H1 (cell line): ENCODE data around the gene CTDSP1. TPM values are rescaled to one million over a fixed set of nuclear protein-coding genes. Genes with fewer than 3 reads are reported as not detected.

ENCODE experiments used
- CTCF ChIA-PET: fragments of 300-600 bp; sonication (Branson Sonifier 250); formaldehyde crosslinking; loops from one replicate; lab custom pipeline; 2021; ENCODE audit not compliant: partially characterized antibody; lab: Charles Lee
- POLR2A ChIA-PET: fragments of 300-600 bp; sonication (Branson Sonifier 250); formaldehyde crosslinking; loops from one replicate; lab custom pipeline; 2021; ENCODE audit warnings: inconsistent platforms; ENCODE audit not compliant: partially characterized antibody; lab: Charles Lee
- DNase-seq, 2 experiments: peaks; one replicate each; pipeline versions ENCODE4 v3.0.0 to v3.0.0-alpha.2; 2010 to 2022; ENCODE audit warnings: low spot score in 2 of 2, low read depth in 1 of 2, mixed read lengths in 1 of 2
- FAIRE-seq: peaks from 2 replicates; lab custom pipeline; 2011; peaks lifted over from hg19 to GRCh38; lab: Jason Lieb, UNC
- H2AFZ ChIP-seq: 2 replicates; pipeline ENCODE4 v1.8.1; 2012; ENCODE audit warnings: low read length, inconsistent platforms
- H2AK5ac ChIP-seq: 2 replicates; pipeline ENCODE4 v1.6.1; 2013; ENCODE audit warnings: low read depth, low read length
- H2BK120ac ChIP-seq: replicated peaks from 2 replicates; pipeline ENCODE3; 2013; ENCODE audit warnings: low read depth, low read length, inconsistent platforms
- H2BK12ac ChIP-seq: 2 replicates; pipeline ENCODE4 v1.6.1; 2013; ENCODE audit warnings: low read depth, low read length
- H2BK15ac ChIP-seq: 2 replicates; pipeline ENCODE4 v1.6.1; 2013; ENCODE audit warnings: low read length
- H2BK20ac ChIP-seq: 2 replicates; pipeline ENCODE4 v1.6.1; 2013; ENCODE audit warnings: low read length
- H2BK5ac ChIP-seq: 2 replicates; pipeline ENCODE4 v1.6.1; 2013; ENCODE audit warnings: low read depth, low read length
- H3K14ac ChIP-seq: 2 replicates; pipeline ENCODE4 v1.6.1; 2013; ENCODE audit warnings: inconsistent platforms; ENCODE audit not compliant: insufficient read length
- H3K18ac ChIP-seq: 2 replicates; pipeline ENCODE4 v1.6.1; 2013; ENCODE audit warnings: low read length; ENCODE audit errors: extremely low read depth
- H3K23ac ChIP-seq: 2 replicates; pipeline ENCODE4 v1.6.1; 2013; ENCODE audit warnings: inconsistent platforms; ENCODE audit not compliant: insufficient read length
- H3K23me2 ChIP-seq: 2 replicates; pipeline ENCODE4 v1.6.1; 2013; ENCODE audit warnings: low read depth, low read length
- H3K27ac ChIP-seq: 2 replicates; pipeline ENCODE4 v1.6.1; 2011; ENCODE audit warnings: low read depth, low read length, inconsistent platforms
- H3K27me3 ChIP-seq, 4 experiments: replicated peaks in 1 of 4; 1 replicate in 1 of 4; 2 replicates in 3 of 4; pipeline versions ENCODE4 v1.6.1 to v1.8.1; 2011 to 2013; ENCODE audit warnings: low read length in 3 of 4, mild to moderate bottlenecking in 3 of 4, inconsistent platforms in 2 of 4, mixed read lengths in 2 of 4, moderate library complexity in 1 of 4; ENCODE audit not compliant: control insufficient read depth in 3 of 4, insufficient read depth in 3 of 4; ENCODE audit errors: extremely low read depth in 1 of 4
- H3K36me3 ChIP-seq, 4 experiments: 2 replicates each; pipeline versions ENCODE4 v1.6.1 to v1.8.1; 2011 to 2013; ENCODE audit warnings: mild to moderate bottlenecking in 4 of 4, low read length in 3 of 4, moderate library complexity in 2 of 4, control low read depth in 1 of 4, inconsistent platforms in 1 of 4; ENCODE audit not compliant: insufficient read depth in 4 of 4, control insufficient read depth in 2 of 4
- H3K4ac ChIP-seq: replicated peaks from 2 replicates; pipeline ENCODE3; 2013; ENCODE audit warnings: low read length, low read depth, mixed read lengths, inconsistent platforms; ENCODE audit not compliant: insufficient read length
- H3K4me1 ChIP-seq, 4 experiments: replicated peaks in 1 of 4; 1 replicate in 1 of 4; 2 replicates in 3 of 4; pipeline versions ENCODE4 v1.6.1 to v1.8.1; 2011 to 2013; ENCODE audit warnings: low read length in 3 of 4, inconsistent platforms in 2 of 4, mixed read lengths in 1 of 4; ENCODE audit not compliant: insufficient read depth in 4 of 4, control insufficient read depth in 3 of 4
- H3K4me2 ChIP-seq, 2 experiments: 2 replicates each; pipeline versions ENCODE4 v1.6.1 to v1.8.1; 2011 to 2013; ENCODE audit warnings: low read depth in 2 of 2, low read length in 2 of 2, control low read depth in 1 of 2, inconsistent platforms in 1 of 2, mild to moderate bottlenecking in 1 of 2; ENCODE audit not compliant: insufficient read depth in 1 of 2
- H3K4me3 ChIP-seq, 4 experiments: fragments of 200-600, 300-600 bp in 1 of 4; sonication (generic), shearing (Covaris generic), sonication (Bioruptor Twin) in 1 of 4; 2 replicates each; pipeline versions ENCODE4 v1.5.1 to v1.8.1; 2011 to 2016; ENCODE audit warnings: low read length in 4 of 4, low read depth in 3 of 4, control low read depth in 2 of 4, inconsistent platforms in 2 of 4, mild to moderate bottlenecking in 2 of 4, mixed read lengths in 1 of 4, moderate library complexity in 1 of 4; ENCODE audit not compliant: insufficient read depth in 2 of 4; ENCODE audit errors: extremely low read depth in 1 of 4
- H3K56ac ChIP-seq: replicated peaks from 2 replicates; pipeline ENCODE3; 2013; ENCODE audit warnings: low read depth, mild to moderate bottlenecking, mixed read lengths, low read length, inconsistent platforms; ENCODE audit not compliant: insufficient read length
- H3K79me1 ChIP-seq: 2 replicates; pipeline ENCODE4 v1.6.1; 2013; ENCODE audit warnings: low read depth, low read length, control low read depth
- H3K79me2 ChIP-seq, 2 experiments: 2 replicates each; pipeline versions ENCODE4 v1.6.1 to v1.8.1; 2012 to 2013; ENCODE audit warnings: low read length in 2 of 2, mild to moderate bottlenecking in 2 of 2, inconsistent platforms in 1 of 2; ENCODE audit not compliant: insufficient read depth in 2 of 2, control insufficient read depth in 1 of 2
- H3K9ac ChIP-seq, 4 experiments: replicated peaks in 1 of 4; 1 replicate in 1 of 4; 2 replicates in 3 of 4; pipeline versions ENCODE4 v1.6.1 to v1.8.1; 2011 to 2013; ENCODE audit warnings: low read depth in 3 of 4, low read length in 3 of 4, control low read depth in 2 of 4, mild to moderate bottlenecking in 2 of 4, moderate library complexity in 2 of 4, inconsistent platforms in 1 of 4; ENCODE audit errors: extremely low read depth in 1 of 4
- H3K9me3 ChIP-seq, 2 experiments: 2 replicates each; pipeline versions ENCODE4 v1.6.1 to v1.8.1; 2012 to 2013; ENCODE audit warnings: mild to moderate bottlenecking in 2 of 2, moderate library complexity in 2 of 2, control low read depth in 1 of 2, inconsistent platforms in 1 of 2, low read depth in 1 of 2, low read length in 1 of 2, mixed read lengths in 1 of 2; ENCODE audit not compliant: insufficient read depth in 2 of 2
- H4K20me1 ChIP-seq, 2 experiments: replicated peaks in 1 of 2; 2 replicates each; pipeline versions ENCODE3 to v1.8.1; 2011 to 2013; ENCODE audit warnings: inconsistent platforms in 2 of 2, low read length in 2 of 2, mild to moderate bottlenecking in 1 of 2; ENCODE audit not compliant: insufficient read depth in 2 of 2, control insufficient read depth in 1 of 2
- H4K5ac ChIP-seq: 2 replicates; pipeline ENCODE4 v1.6.1; 2013; ENCODE audit warnings: low read length, low read depth, mixed read lengths, inconsistent platforms; ENCODE audit not compliant: insufficient read length
- H4K8ac ChIP-seq: 2 replicates; pipeline ENCODE4 v1.8.0; 2013; ENCODE audit warnings: mild to moderate bottlenecking, moderate library complexity, low read length, inconsistent platforms; ENCODE audit not compliant: insufficient read depth; ENCODE audit errors: extremely low read depth
- H4K91ac ChIP-seq: replicated peaks from 2 replicates; pipeline ENCODE3; 2013; ENCODE audit warnings: low read length, mixed read lengths, inconsistent platforms; ENCODE audit not compliant: insufficient read length
- RBBP5 ChIP-seq: IDR thresholded peaks from 2 replicates; pipeline ENCODE4 v1.7.1; 2012; ENCODE audit warnings: low read depth, mild to moderate bottlenecking, inconsistent platforms, low read length, moderate library complexity, borderline replicate concordance
- YY1 ChIP-seq: IDR thresholded peaks from 2 replicates; pipeline ENCODE4 v1.6.1; 2011; ENCODE audit warnings: low read depth, mild to moderate bottlenecking, low read length
- WGBS, 2 experiments: shearing (Covaris generic) in 1 of 2; methylation state at CpG; one replicate each; pipeline versions ENCODE4 v1.1.6 to v1.1.7; 2013 to 2015; ENCODE audit warnings: low lambda C conversion rate in 2 of 2, mixed read lengths in 2 of 2, inconsistent platforms in 1 of 2, low coverage in 1 of 2, missing lambda C conversion rate in 1 of 2; ENCODE audit not compliant: insufficient replicate concordance in 2 of 2, insufficient coverage in 1 of 2, insufficient read length in 1 of 2; ENCODE audit errors: extremely low coverage in 1 of 2, missing lambda C conversion rate in 1 of 2; 5-methylcytosine and 5-hydroxymethylcytosine counted together
- polyA plus RNA-seq, 7 experiments: library from polyadenylated mRNA; depleted of rRNA in 3 of 7; stranded (reverse) in 5 of 7; unstranded in 2 of 7; fragments of >200 nt in 5 of 7; fragments of 200-250 nt in 2 of 7; gene quantifications; 1 replicate in 5 of 7; 2 replicates in 1 of 7; 4 replicates in 1 of 7; pipeline versions ENCODE4 v1.2.1 to v1.2.3, GENCODE V29; 2011 to 2013; ENCODE audit warnings: missing spikeins in 2 of 7, mixed read lengths in 2 of 7
- total RNA-seq: library from RNA; stranded (reverse); fragmentation: NEBNext Ultra II Directional; extraction: Animal tissue kit (Norgen Biotek cat#: 25700); gene quantifications from 2 replicates; pipeline ENCODE4 v1.2.1, GENCODE V29; 2021
- TF ChIP-seq, protein P1 (sequence below): IDR thresholded peaks from 2 replicates; pipeline ENCODE4 v1.6.1; 2012; ENCODE audit warnings: low read length, inconsistent platforms

CTDSP1 gene
- total and polyA plus RNA-seq, 2 of the 8 experiments (the other 6 are each of a cell fraction or from before 2014, with no cell fraction given) = 20.3 to 35.2 TPM

DNA sequence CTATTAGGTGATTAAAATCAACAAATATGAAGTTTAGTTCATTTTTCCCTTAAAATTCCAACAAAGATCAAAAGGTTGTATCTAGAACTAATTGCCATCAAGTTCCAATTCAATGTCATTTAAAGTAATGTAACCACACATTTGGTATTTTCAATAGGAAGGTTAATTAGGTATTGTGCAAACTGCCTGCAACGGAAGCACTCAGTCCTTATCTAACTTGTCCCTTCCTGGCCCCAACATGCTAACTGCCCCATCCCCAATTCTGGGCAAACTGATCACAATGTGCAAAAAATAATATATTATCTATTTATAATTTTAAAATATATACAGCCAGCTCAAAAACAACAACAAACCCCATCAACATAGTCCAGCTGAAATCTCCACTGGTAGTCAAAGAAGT, 52.4 kb downstream of the CTDSP1 start:
- Histone ChIP-seq H3K36me3 (peaks cover 8 to 50% (median 31%) of the 10 kb centered on the region in 4 experiments; a peak in 7 of 8 replicates), H3K9ac (no peak overlapping the region), H3K79me2 (no peaks in the 10 kb centered on the region), H3K4me2 (no peak overlapping the region), H2BK120ac (no peak overlapping the region), H3K23ac (no peak overlapping the region), H2BK5ac (no peak overlapping the region), H4K5ac (no peak overlapping the region), H4K91ac (no peak overlapping the region), H3K4me3 (no peak overlapping the region), H3K9me3 (no peaks in the 10 kb centered on the region), H3K27me3 (no peaks in the 10 kb centered on the region), H4K20me1 (no peaks in the 10 kb centered on the region), H3K23me2 (no peaks in the 10 kb centered on the region), H2AK5ac (no peak overlapping the region), H4K8ac (no peak overlapping the region), H3K79me1 (no peaks in the 10 kb centered on the region), H2BK20ac (no peak overlapping the region), H3K14ac (no peak overlapping the region), H3K27ac (no peak overlapping the region), H2AFZ (no peak overlapping the region), H3K4me1 (no peaks in the 10 kb centered on the region), H2BK12ac (no peak overlapping the region), H2BK15ac (no peak overlapping the region), H3K56ac (no peak overlapping the region), H3K4ac (no peak overlapping the region), H3K18ac (no peak overlapping the region)
- DNase-seq = no peak
- CTCF ChIA-PET = interaction anchor here (1.2 to 3.3 kb wide), 2 partner anchors 10 to 13 kb away, joined by 3 to 19 read pairs; no protein-coding TSS in a partner anchor
- no peak for TF ChIP-seq RBBP5
- TF ChIP-seq YY1 = no peak
- TF ChIP-seq, protein P1, sequence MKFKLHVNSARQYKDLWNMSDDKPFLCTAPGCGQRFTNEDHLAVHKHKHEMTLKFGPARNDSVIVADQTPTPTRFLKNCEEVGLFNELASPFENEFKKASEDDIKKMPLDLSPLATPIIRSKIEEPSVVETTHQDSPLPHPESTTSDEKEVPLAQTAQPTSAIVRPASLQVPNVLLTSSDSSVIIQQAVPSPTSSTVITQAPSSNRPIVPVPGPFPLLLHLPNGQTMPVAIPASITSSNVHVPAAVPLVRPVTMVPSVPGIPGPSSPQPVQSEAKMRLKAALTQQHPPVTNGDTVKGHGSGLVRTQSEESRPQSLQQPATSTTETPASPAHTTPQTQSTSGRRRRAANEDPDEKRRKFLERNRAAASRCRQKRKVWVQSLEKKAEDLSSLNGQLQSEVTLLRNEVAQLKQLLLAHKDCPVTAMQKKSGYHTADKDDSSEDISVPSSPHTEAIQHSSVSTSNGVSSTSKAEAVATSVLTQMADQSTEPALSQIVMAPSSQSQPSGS = no peak
- WGBS, 2 experiments = 100% methylated on average over 1 of the region's 1 CpG; no CpG with 5 or more reads in 1 of the 2 experiments
- POLR2A ChIA-PET = interaction anchor here (1.1 kb wide), 1 partner anchor 15 kb away, joined by 3 read pairs; no protein-coding TSS in a partner anchor
- FAIRE-seq = no peak
